Glomerular endothelial cell (primary cell): ENCODE measurements around the gene NOXA1. TPM values are rescaled to one million over a fixed set of nuclear protein-coding genes. Genes with fewer than 3 reads are reported as not detected.
"Not testable (repeated sequence)": the region's sequence is repeated elsewhere in the genome, so short reads cannot be mapped to it uniquely, and the experiment has no call there.

Experiments used
- DNase-seq: peaks from one replicate; pipeline ENCODE4 v3.0.0-alpha.2; 2011; ENCODE audit warnings: low read depth, low spot score; ENCODE audit errors: extremely low read depth
- total RNA-seq: library from RNA; depleted of rRNA; stranded (reverse); fragments of >200 nt; gene quantifications from 2 replicates; pipeline ENCODE4 v1.2.3, GENCODE V29; 2015

NOXA1 gene
- total RNA-seq, 1 donor from 2014 or later: 1.2 TPM

DNA sequence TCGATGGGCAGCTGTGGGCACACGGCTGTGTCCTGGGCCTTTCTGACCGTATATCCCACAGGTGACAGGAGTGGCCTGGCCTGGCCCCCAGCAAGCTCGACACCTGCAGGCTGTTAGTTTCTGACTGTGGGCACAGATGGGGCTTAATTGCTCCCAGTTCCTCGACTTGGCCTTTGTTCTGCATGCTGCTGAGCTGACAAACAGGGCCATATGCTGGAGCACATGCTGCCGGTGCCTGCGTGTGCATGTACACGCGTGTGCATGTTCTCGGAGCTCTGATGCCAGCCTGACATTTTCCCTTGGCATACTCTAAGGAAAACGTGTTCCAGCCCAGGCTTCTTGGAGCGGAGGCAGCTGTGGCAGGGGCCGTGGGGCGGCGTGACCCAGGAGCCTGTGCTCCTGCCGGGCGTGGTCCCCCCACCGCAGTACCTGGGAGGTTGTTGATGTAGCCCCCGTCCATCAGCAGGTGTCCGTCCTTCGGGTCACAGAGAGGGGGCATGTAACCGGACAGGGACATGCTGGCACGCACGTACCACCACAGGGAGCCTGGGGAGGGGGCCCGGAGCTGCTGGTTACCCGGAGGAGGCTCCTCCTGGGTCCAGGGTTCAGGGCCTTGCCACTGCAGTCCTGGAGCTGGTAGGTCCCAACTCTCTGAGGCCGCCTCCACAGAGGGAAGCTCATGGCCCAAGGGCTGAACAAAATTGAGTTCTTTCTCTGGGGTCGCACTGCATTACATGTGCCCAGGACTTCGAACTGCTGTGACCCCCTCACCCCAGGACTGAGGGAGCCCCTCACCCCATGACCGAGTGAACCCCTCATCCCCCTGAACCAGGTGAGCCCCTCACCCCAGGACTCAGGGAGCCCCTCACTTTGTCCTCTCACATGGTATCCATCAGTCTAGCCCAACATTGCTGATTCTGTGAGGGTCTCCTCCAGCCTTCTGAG lies 40.1 kb downstream of the NOXA1 start:
- DNase-seq: no peak

- DNase-seq: no peak
These were observed 40.7 kb downstream of the NOXA1 start for GRCh38 chr9:137463931-137464290.

- DNase-seq: no peak
These were observed 41.3 kb downstream of the NOXA1 start for GRCh38 chr9:137464291-137464999.

GRCh38 chr9:137465000-137465719 lies 42.0 kb downstream of the NOXA1 start:
- DNase-seq: no peak

DNA sequence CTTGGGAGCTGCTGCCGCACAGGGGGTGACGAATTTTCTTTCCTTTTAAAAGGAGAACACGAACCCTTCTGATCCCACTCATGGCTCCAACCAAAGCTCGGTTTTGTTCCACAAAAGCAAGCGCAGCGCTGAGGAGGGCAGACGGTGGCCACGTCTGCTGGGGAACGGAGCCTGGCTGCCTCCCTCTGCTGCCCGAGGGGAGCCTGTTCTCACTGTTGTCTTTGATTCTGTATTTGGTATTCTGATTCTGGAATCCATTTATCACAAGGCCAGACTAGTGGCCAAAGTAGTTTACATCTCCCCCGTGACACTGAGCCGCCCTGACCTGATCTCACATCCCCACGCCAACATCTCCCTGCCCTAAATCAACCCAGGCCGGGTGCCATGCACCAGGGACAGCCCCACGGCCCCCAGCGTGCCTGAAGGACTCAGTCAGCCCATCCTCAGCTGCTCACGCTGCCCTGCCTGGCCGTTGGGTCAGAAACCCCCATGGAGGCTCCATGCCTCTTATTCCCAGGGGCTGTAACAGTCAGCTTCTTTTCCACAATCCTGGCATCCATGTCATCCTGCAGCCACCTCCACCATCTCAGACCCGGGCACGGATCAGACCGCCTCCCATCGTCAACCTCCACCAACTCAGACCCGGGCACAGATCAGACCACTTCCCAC lies 42.7 kb downstream of the NOXA1 start:
- no peak for DNase-seq

DNA sequence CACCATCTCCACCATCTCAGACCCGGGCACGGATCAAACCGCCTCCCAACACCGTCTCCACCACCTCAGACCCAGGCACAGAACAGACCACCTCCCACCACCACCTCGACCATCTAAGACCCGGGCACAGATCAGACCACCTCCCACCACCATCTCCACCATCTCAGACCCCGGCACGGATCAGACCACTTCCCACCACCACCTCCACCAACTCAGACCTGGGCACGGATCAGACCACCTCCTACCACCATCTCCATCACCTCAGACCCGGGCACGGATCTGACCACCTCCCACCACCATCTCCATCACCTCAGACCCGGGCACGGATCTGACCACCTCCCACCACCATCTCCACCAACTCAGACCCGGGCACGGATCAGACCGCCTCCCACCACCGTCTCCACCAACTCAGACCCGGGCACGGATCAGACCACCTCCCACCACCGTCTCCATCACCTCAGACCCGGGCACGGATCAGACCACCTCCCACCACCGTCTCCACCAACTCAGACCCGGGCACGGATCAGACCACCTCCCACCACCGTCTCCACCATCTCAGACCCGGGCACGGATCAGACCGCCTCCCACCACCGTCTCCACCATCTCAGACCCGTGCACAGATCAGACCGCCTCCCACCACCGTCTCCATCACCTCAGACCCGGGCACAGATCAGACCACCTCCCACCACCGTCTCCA lies 43.3 kb downstream of the NOXA1 start:
- not testable (repeated sequence) for DNase-seq

DNA sequence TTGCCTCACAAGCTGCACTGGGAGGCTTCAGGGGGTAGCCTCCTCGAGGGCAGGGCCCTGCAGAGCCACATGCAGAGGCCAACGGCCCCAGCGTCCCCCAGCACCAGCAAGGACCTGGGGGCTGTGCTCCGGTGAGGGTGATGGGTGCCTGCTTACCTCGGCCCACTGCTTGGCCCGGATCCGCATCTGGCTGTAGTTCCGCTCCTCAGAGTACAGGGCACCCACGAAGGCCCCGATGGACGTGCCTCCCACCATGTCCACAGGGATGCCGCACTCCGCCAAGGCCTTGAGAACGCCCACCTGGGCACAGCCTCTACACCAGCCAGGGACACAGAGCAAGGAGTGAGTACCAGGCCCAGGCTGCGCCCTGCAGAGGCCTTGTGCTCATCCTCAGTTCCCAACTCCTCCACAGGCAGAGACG lies 44.0 kb downstream of the NOXA1 start:
- no peak for DNase-seq

DNA sequence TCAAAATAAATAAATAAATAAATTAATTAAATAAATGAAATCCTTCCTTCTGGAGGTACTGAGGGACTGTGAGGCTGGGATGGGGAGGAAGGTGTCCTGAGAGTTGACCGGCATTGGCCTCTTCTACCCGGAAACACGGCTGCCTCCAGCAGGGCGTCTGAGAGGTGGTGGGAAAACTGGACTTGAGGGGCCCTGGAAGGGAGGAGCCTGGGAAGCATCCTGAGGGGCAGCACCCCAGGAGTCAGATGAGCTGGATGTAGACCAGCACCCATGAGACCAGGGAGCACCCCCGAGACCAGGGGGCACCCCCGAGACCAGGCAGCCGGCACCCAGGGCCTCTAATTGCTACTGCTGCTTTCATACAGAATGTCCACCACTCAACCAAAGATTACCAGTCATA lies 44.7 kb downstream of the NOXA1 start:
- no peak for DNase-seq

- no peak for DNase-seq
These were observed 47.6 kb downstream of the NOXA1 start for GRCh38 chr9:137470785-137471184.

DNA sequence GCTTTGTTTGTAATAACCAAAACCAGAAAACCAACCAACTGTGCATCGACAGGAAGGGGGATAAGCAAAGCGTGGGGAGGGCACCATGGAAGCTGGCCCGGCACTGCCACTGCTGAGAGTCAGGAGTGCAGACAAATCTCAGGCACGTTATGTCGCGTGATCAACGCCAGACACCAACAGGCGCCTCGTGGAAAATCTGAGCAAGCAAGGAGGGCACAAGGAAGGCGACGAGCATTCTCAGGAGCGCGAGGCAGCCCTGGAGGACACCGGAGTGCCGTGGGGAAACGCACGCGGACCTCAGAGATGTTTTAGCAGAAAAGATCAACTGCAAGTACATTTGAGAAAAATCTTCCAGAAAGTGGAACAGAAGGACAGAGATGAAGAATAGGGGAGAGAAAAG lies 51.1 kb downstream of the NOXA1 start:
- no peak for DNase-seq

GRCh38 chr9:137475666-137476065 lies 52.5 kb downstream of the NOXA1 start:
- no peak for DNase-seq

GRCh38 chr9:137476856-137477255 lies 53.7 kb downstream of the NOXA1 start:
- DNase-seq: no peak

DNA sequence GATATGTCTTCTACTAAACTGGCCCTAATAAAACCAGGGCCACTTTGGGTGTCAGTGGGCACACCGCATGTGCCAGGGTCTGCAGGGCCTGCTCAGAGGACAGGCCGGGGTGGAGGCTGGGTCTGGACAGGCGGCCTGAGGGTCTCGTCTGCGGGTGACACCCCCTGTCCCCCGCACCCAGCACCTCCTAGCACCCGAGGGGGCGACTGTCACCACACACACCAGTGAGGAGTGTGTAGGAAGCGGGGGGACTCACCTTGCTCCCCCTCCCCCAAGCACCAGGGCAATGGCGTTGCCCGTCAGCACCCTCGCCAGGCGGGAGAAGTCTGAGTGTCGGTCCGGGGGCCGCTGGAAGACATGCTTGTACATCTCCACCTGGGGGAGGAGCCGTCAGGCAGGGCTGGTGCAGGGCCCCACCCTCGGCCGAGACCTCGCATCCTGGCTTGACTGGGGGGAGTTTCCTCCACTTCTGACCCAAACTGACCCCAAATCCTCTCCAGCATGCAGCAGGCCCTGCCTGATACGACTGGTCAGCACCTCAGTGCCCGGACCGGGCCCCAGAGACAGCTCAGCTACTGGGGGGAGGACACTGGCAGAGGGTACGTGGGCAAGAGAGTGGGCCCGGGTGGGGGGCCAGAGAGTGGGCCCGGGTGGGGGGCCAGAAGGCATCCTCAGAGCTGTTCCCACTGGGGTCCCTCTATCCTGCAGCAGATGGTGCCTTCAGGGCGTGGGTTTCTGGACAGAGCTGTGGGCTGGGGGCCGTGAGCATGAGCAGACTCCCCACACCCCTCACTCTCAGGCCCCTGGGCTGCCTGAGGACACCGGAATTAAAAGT lies 54.8 kb downstream of the NOXA1 start:
- no peak for DNase-seq

DNA sequence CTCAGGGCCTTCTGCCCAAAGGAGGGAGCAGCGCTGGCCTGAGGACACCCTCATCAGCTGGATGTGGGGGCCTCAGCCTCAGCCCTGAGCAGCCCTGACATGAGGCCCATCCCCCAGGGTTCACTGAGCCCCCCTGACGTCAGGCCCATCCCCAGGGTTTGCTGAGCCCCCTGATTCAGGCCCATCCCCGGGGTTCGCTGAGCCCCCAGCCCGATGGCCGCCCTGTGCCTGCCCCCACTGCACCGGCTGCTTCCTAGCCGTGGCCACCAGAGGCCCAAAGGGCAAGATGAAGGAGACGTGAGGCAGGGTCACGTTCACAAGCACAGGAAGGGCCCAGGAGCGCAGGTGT lies 55.4 kb downstream of the NOXA1 start:
- no peak for DNase-seq

- DNase-seq: no peak
These were observed 56.0 kb downstream of the NOXA1 start for GRCh38 chr9:137478962-137479861.

DNA sequence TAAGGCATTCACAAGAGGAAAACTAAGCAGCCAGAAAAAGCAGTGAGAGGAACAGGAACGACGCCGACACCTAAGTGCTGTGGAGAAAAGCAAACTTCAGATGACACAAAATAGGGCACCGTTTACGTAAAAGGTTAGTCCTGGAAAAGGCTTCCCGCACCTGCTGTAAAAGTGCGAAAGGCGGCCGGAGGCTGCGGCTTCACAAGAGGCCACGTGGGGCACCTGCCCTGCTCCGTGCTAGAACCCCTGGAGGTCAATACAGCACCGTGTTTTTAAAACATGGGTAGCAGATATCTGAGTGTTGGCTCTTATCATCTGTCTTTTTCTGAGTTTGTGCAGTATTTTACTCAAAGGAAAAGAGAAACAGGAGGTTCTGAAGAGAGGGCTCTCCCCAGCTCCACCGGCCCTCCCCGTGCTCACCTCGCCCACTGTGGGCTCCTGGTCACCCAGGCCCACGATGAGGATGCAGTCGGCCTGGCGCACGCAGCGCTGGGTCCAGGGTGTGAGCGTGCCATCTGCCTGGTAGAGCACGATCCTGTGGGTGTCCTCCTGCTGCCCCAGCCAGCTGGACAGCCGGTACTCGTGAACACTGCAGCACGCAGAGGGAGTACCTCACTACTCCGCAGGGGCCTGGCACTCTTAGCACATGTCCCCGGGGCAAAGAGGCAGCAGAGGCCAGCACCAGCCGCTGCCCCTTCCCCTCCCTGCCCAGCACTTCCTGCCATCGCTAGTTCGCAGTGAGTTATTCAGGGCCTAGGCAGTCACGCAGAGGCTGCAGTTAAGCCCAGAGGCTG lies 56.9 kb downstream of the NOXA1 start:
- no peak for DNase-seq
